Breast epithelium (tissue), 4 donors: ENCODE data around the gene SNAI3. TPM values are rescaled to one million over a fixed set of nuclear protein-coding genes. Genes with fewer than 3 reads are reported as not detected.

ENCODE experiments used
- DNase-seq, 2 donors: peaks; one replicate each; pipeline ENCODE4 v3.0.0-alpha.2; 2019; ENCODE audit warnings: low spot score in 2 of 2
- H3K27ac ChIP-seq, 2 donors: fragments of 200-600 bp; sonication (generic) in 1 of 2; one replicate each; pipeline ENCODE4 v1.5.1; 2016 to 2019; ENCODE audit warnings: mild to moderate bottlenecking in 1 of 2
- H3K27me3 ChIP-seq, 2 donors: fragments of 200-600 bp; sonication (generic) in 1 of 2; one replicate each; pipeline versions ENCODE4 v1.5.1 to v1.6.0; 2017 to 2019; ENCODE audit warnings: control low read depth in 1 of 2, mild to moderate bottlenecking in 1 of 2
- H3K36me3 ChIP-seq: fragments of 200-600 bp; one replicate; pipeline ENCODE4 v1.5.1; 2019
- H3K4me1 ChIP-seq, 2 donors: fragments of 200-600 bp; sonication (generic); one replicate each; pipeline ENCODE4 v1.5.1; 2016 to 2019; ENCODE audit warnings: control low read depth in 1 of 2
- H3K4me3 ChIP-seq, 3 donors: fragments of 200-600 bp; sonication (generic); 1 replicate in 2 of 3; 2 replicates in 1 of 3; pipeline ENCODE4 v1.5.1; 2016 to 2019; ENCODE audit warnings: mild to moderate bottlenecking in 3 of 3, moderate library complexity in 2 of 3
- H3K9me3 ChIP-seq, 2 donors: fragments of 200-600 bp; sonication (generic) in 1 of 2; one replicate each; pipeline ENCODE4 v1.5.1; 2016 to 2019; ENCODE audit warnings: control low read depth in 1 of 2
- POLR2A ChIP-seq: fragments of 450-650 bp; IDR thresholded peaks from one replicate; pipeline ENCODE4 v1.6.1; 2016; ENCODE audit warnings: antibody characterized with exemption, mild to moderate bottlenecking, moderate library complexity
- POLR2AphosphoS5 ChIP-seq, 3 donors: sonication (generic); formaldehyde crosslinking; IDR thresholded peaks; one replicate each; pipeline ENCODE4 v1.6.1; 2017; ENCODE audit warnings: antibody characterized with exemption in 3 of 3
- intact Hi-C: fragments of 100-400 bp; cut with DNase I; formaldehyde crosslinking; loops from one replicate; pipeline ENCODE4 v1.15.1; 2023; ENCODE audit warnings: low total_unique reads
- total RNA-seq, 3 donors: library from RNA; depleted of rRNA; stranded (reverse); fragments of >200 nt; gene quantifications; one replicate each; pipeline ENCODE4 v1.1.0, GENCODE V29; 2016
- TF ChIP-seq, protein P1 (sequence below), 3 donors: fragments of 450-650 bp; IDR thresholded peaks; one replicate each; pipeline ENCODE4 v1.5.1; 2016 to 2017; ENCODE audit warnings: antibody characterized with exemption in 3 of 3, mild to moderate bottlenecking in 3 of 3, moderate library complexity in 3 of 3

The SNAI3 gene
- total RNA-seq, 3 donors from 2014 or later: 0.66 to 0.96 (median 0.73) TPM

GRCh38 chr16:88678224-88678979, 7.9 kb downstream of the SNAI3 start:
- no peaks in the 10 kb centered on the region for H3K36me3 ChIP-seq
- H3K9me3 ChIP-seq: no peaks in the 10 kb centered on the region
- H3K4me3 ChIP-seq: no peak overlapping the region
- H3K27me3 ChIP-seq: peaks cover 4 to 41% of the 10 kb centered on the region in 2 donors
- DNase-seq: no peak
- H3K4me1 ChIP-seq: no peaks in the 10 kb centered on the region
- TF ChIP-seq, protein P1, sequence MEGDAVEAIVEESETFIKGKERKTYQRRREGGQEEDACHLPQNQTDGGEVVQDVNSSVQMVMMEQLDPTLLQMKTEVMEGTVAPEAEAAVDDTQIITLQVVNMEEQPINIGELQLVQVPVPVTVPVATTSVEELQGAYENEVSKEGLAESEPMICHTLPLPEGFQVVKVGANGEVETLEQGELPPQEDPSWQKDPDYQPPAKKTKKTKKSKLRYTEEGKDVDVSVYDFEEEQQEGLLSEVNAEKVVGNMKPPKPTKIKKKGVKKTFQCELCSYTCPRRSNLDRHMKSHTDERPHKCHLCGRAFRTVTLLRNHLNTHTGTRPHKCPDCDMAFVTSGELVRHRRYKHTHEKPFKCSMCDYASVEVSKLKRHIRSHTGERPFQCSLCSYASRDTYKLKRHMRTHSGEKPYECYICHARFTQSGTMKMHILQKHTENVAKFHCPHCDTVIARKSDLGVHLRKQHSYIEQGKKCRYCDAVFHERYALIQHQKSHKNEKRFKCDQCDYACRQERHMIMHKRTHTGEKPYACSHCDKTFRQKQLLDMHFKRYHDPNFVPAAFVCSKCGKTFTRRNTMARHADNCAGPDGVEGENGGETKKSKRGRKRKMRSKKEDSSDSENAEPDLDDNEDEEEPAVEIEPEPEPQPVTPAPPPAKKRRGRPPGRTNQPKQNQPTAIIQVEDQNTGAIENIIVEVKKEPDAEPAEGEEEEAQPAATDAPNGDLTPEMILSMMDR (IDR thresholded peaks at IDR 0.05): no peak
- TF ChIP-seq POLR2AphosphoS5 (IDR thresholded peaks at IDR 0.05) (no peak), POLR2A (no peak)
- intact Hi-C loops: no loop called here
- no peak overlapping the region for H3K27ac ChIP-seq

GRCh38 chr16:88677721-88678120, 8.6 kb downstream of the SNAI3 start:
- H3K4me3 ChIP-seq: no peak overlapping the region
- TF ChIP-seq POLR2AphosphoS5 (IDR thresholded peaks at IDR 0.05) (no peak), POLR2A (no peak)
- TF ChIP-seq, protein P1 (IDR thresholded peaks at IDR 0.05): no peak
- no peaks in the 10 kb centered on the region for H3K9me3 ChIP-seq
- no peak for DNase-seq
- no peaks in the 10 kb centered on the region for H3K36me3 ChIP-seq
- intact Hi-C loops: no loop called here
- no peak overlapping the region for H3K27ac ChIP-seq
- H3K4me1 ChIP-seq: no peaks in the 10 kb centered on the region
- peaks cover 4 to 41% of the 10 kb centered on the region in 2 donors for H3K27me3 ChIP-seq

DNA sequence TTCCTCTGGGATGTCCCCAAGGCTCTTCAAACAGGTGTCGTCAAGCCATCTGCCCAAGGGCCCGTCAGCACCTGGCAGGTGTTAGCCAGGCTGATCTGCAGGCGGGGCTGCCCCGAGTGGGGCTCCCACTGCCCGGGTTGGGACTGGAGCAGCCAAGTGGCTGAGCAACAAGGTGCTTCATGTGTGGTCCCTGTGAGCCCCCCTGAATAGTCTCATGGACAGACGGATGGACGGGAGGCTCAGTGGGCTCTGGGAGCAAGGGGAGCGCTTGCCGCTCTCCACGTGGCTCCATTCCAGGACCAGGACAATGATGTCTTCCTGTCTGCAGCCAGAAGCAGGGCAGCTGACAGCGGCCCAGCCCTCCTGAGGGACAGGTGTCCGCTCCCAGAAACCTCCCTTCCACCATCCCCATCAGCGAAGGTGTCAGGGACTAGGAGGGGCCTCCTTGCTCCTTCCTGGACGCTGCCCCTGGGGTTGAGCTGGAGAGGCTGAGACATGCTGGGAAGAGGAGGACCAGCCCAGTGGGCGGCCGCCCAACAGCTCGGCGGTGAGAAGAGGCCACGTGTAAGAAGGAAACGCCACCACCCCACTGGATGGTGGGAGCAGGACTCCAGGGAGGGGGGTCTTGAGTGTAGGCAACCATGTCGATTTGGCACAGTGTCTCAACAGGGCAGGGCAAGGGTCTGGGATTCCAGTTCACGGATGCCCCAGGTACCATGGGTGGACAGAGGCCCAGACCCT, 9.6 kb downstream of the SNAI3 start:
- H3K4me3 ChIP-seq: no peak overlapping the region
- no peaks in the 10 kb centered on the region for H3K4me1 ChIP-seq
- intact Hi-C loops: no loop called here
- H3K9me3 ChIP-seq: no peaks in the 10 kb centered on the region
- no peak overlapping the region for H3K27ac ChIP-seq
- DNase-seq: no peak
- no peaks in the 10 kb centered on the region for H3K36me3 ChIP-seq
- H3K27me3 ChIP-seq: peaks cover 4 to 36% of the 10 kb centered on the region in 2 donors
- TF ChIP-seq POLR2A (no peak), POLR2AphosphoS5 (IDR thresholded peaks at IDR 0.05) (no peak)
- TF ChIP-seq, protein P1 (IDR thresholded peaks at IDR 0.05): no peak

DNA sequence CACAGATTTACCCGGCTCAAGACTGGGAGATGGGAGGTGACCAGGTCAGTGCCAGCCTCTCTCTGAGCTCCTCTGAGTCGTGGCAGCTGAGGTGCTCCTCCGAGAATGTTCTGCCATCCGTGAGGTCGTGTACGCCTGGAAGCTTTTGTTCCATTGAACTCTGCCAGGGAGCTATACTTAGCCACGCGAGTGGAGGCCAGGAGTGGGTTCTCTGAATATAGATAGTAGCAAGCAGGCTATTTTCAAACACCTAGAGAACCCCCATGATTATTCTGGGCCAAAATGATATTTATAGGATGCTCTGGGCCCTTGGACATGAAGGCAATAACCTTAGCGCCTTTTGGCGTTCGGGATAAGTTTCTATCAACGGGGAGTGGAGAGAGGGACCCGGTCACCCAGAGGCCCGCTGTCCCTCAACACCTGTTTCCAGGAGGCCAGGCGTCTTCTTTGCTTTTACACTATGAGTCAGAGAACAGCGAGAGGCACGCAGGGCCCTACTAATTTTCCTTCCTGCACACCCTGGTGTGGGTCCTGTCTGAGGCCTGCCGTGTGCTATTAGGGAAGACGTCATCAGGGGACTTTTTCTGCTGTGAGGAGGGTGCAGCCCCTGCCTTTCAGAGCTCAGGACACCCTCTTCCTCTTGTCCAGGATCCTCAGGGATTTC, 12.5 kb downstream of the SNAI3 start:
- Histone ChIP-seq H3K27ac (no peak overlapping the region), H3K27me3 (peaks cover 4 to 20% of the 10 kb centered on the region in 2 donors), H3K4me3 (no peak overlapping the region), H3K4me1 (no peaks in the 10 kb centered on the region), H3K36me3 (no peaks in the 10 kb centered on the region), H3K9me3 (no peaks in the 10 kb centered on the region)
- no peak for TF ChIP-seq POLR2AphosphoS5 (IDR thresholded peaks at IDR 0.05)
- TF ChIP-seq, protein P1 (IDR thresholded peaks at IDR 0.05): no peak
- TF ChIP-seq POLR2A: no peak
- DNase-seq: no peak
- intact Hi-C loops: no loop called here

- no peak for DNase-seq
- intact Hi-C loops: no loop called here
- TF ChIP-seq POLR2A: no peak
- no peak for TF ChIP-seq POLR2AphosphoS5 (IDR thresholded peaks at IDR 0.05)
- TF ChIP-seq, protein P1 (IDR thresholded peaks at IDR 0.05): no peak
These were observed 13.5 kb downstream of the SNAI3 start for GRCh38 chr16:88672776-88673175.

More at GRCh38 chr16:88672776-88673175, 13.5 kb downstream of the SNAI3 start:
- no peak overlapping the region for H3K27ac ChIP-seq
- no peaks in the 10 kb centered on the region for H3K4me1 ChIP-seq
- H3K36me3 ChIP-seq: no peaks in the 10 kb centered on the region
- H3K27me3 ChIP-seq: peaks cover 0 to 9% of the 10 kb centered on the region in 2 donors
- no peak overlapping the region for H3K4me3 ChIP-seq
- H3K9me3 ChIP-seq: no peaks in the 10 kb centered on the region
